Endodermal cell (in vitro differentiated cells): ENCODE results near the gene SLC1A1. TPM values are rescaled to one million over a fixed set of nuclear protein-coding genes. Genes with fewer than 3 reads are reported as not detected.

ENCODE experiments used
- DNase-seq: peaks from one replicate; pipeline ENCODE4 v3.0.0-alpha.2; 2017
- H3K27ac ChIP-seq: 2 replicates; pipeline ENCODE4 v1.5.1; 2013; ENCODE audit warnings: mild to moderate bottlenecking, low read depth, low read length, moderate library complexity
- H3K27me3 ChIP-seq: 2 replicates; pipeline ENCODE4 v1.6.1; 2013; ENCODE audit warnings: mild to moderate bottlenecking, low read length, moderate library complexity; ENCODE audit not compliant: insufficient read depth, control insufficient read depth, poor library complexity, severe bottlenecking
- H3K36me3 ChIP-seq: 2 replicates; pipeline ENCODE4 v1.7.0; 2013; ENCODE audit warnings: mild to moderate bottlenecking, low read length, moderate library complexity; ENCODE audit not compliant: control insufficient read depth, insufficient read depth
- H3K4me1 ChIP-seq: one replicate; pipeline ENCODE4 v1.7.0; 2013; ENCODE audit warnings: low read length; ENCODE audit not compliant: control insufficient read depth, insufficient read depth
- H3K4me3 ChIP-seq: 2 replicates; pipeline ENCODE4 v1.5.1; 2013; ENCODE audit warnings: mild to moderate bottlenecking, low read length, moderate library complexity
- H3K9ac ChIP-seq: 2 replicates; pipeline ENCODE4 v1.6.1; 2013; ENCODE audit warnings: mild to moderate bottlenecking, low read length, moderate library complexity; ENCODE audit not compliant: poor library complexity, severe bottlenecking; ENCODE audit errors: extremely low read depth
- H3K9me3 ChIP-seq: 2 replicates; pipeline ENCODE4 v1.6.1; 2013; ENCODE audit warnings: mild to moderate bottlenecking, low read length, moderate library complexity; ENCODE audit not compliant: control insufficient read depth
- H3K27ac Mint-ChIP-seq: 2 replicates; pipeline ENCODE4 v1.8.0; 2020; ENCODE audit warnings: mixed read lengths
- H3K27me3 Mint-ChIP-seq: 2 replicates; pipeline ENCODE4 v1.8.0; 2021; ENCODE audit warnings: mild to moderate bottlenecking, mixed read lengths; ENCODE audit not compliant: insufficient read depth
- H3K36me3 Mint-ChIP-seq: 2 replicates; pipeline ENCODE4 v1.8.0; 2020; ENCODE audit warnings: low read depth, mixed read lengths
- H3K4me1 Mint-ChIP-seq: 2 replicates; pipeline ENCODE4 v1.8.0; 2020; ENCODE audit warnings: mixed read lengths
- H3K4me3 Mint-ChIP-seq: 2 replicates; pipeline ENCODE4 v1.8.0; 2020; ENCODE audit warnings: mild to moderate bottlenecking, moderate library complexity, mixed read lengths
- H3K9me3 Mint-ChIP-seq: 2 replicates; pipeline ENCODE4 v1.8.0; 2020; ENCODE audit warnings: mild to moderate bottlenecking, mixed read lengths
- CTCF ChIP-seq: fragments of 200-600 bp; sonication (generic); conservative IDR thresholded peaks from 2 replicates; pipeline ENCODE4 v1.5.0; 2021; ENCODE audit warnings: antibody characterized with exemption, mild to moderate bottlenecking
- WGBS, 2 experiments: methylation state at CpG; one replicate each; pipeline versions ENCODE4 v1.1.5 to v1.1.7; 2013; ENCODE audit warnings: missing lambda C conversion rate in 2 of 2, mixed read lengths in 1 of 2; ENCODE audit not compliant: insufficient coverage in 1 of 2, insufficient read length in 1 of 2; 5-methylcytosine and 5-hydroxymethylcytosine counted together
- total RNA-seq, 2 donors: library from RNA; stranded (reverse); fragmentation: NEBNext Ultra II Directional in 1 of 2; extraction: Animal tissue kit (Norgen Biotek cat#: 25700) in 1 of 2; gene quantifications; 2 replicates in 1 of 2; 3 replicates in 1 of 2; pipeline ENCODE4 v1.2.1, GENCODE V29; 2021

Gene SLC1A1
- total RNA-seq, 2 donors from 2014 or later, result 5.5 to 11.3 TPM

GRCh38 chr9:4558371-4558998 is 68.2 kb downstream of the SLC1A1 start:
- peaks cover 2% of the 10 kb centered on the region for H3K36me3 Mint-ChIP-seq
- Histone ChIP-seq H3K9ac (no peak overlapping the region), H3K27me3 (no peaks in the 10 kb centered on the region), H3K4me3 (no peak overlapping the region), H3K9me3 (no peaks in the 10 kb centered on the region), H3K36me3 (peaks cover 29% of the 10 kb centered on the region), H3K4me1 (peaks cover 7% of the 10 kb centered on the region), H3K27ac (no peak overlapping the region)
- no peaks in the 10 kb centered on the region for H3K9me3 Mint-ChIP-seq
- H3K27me3 Mint-ChIP-seq, result no peaks in the 10 kb centered on the region
- no peak overlapping the region for H3K4me3 Mint-ChIP-seq
- H3K27ac Mint-ChIP-seq, result no peak overlapping the region
- peaks cover 10% of the 10 kb centered on the region for H3K4me1 Mint-ChIP-seq
- 92 to 97% methylated on average over 3 to 5 of the region's 5 CpGs for WGBS, 2 experiments
- no peak for TF ChIP-seq CTCF
- DNase-seq, result no peak

GRCh38 chr9:4559261-4560182 is 69.3 kb downstream of the SLC1A1 start:
- Histone ChIP-seq H3K4me1 (peaks cover 7% of the 10 kb centered on the region), H3K9me3 (no peaks in the 10 kb centered on the region), H3K27me3 (no peaks in the 10 kb centered on the region), H3K27ac (no peak overlapping the region), H3K4me3 (no peak overlapping the region), H3K36me3 (peaks cover 40% of the 10 kb centered on the region), H3K9ac (no peak overlapping the region)
- no peak for TF ChIP-seq CTCF
- 73 to 82% methylated on average over 7 to 8 of the region's 8 CpGs for WGBS, 2 experiments
- Mint-ChIP-seq H3K4me3 (no peak overlapping the region), H3K27ac (no peak overlapping the region), H3K9me3 (no peaks in the 10 kb centered on the region), H3K36me3 (peaks cover 5% of the 10 kb centered on the region), H3K27me3 (no peaks in the 10 kb centered on the region), H3K4me1 (peaks cover 10% of the 10 kb centered on the region)
- no peak for DNase-seq

DNA sequence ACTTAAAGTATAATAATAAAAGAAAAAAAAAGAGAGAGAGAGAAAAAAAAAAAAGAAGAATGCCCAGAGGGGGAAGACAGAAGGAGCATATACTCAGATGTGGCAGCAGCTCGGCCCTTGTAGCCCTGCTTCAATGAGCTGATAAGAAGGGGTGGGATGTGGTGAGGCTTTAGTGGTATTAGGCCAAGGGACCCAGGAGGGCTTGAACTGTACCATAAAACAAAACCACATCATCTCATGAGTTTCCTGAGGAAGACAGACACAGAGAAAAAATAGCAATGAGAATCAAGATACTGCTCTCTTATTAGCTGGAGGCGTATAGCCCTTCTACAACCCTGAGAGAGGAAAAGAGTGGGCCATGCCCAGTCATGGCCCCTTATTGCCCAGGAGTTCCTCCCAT is 72.8 kb downstream of the SLC1A1 start:
- H3K9me3 ChIP-seq, result no peaks in the 10 kb centered on the region
- H3K27me3 Mint-ChIP-seq, result no peaks in the 10 kb centered on the region
- DNase-seq, result no peak
- no peak overlapping the region for H3K4me3 ChIP-seq
- TF ChIP-seq CTCF, result no peak
- H3K36me3 ChIP-seq, result peaks cover 62% of the 10 kb centered on the region
- no peak overlapping the region for H3K4me3 Mint-ChIP-seq
- no peaks in the 10 kb centered on the region for H3K4me1 Mint-ChIP-seq
- 78 to 81% methylated on average over 2 of the region's 2 CpGs for WGBS, 2 experiments
- H3K4me1 ChIP-seq, result no peaks in the 10 kb centered on the region
- H3K27me3 ChIP-seq, result no peaks in the 10 kb centered on the region
- no peak overlapping the region for H3K27ac ChIP-seq
- no peak overlapping the region for H3K27ac Mint-ChIP-seq
- no peak overlapping the region for H3K9ac ChIP-seq
- peaks cover 21% of the 10 kb centered on the region for H3K36me3 Mint-ChIP-seq
- H3K9me3 Mint-ChIP-seq, result no peaks in the 10 kb centered on the region
